ENCODE results near the gene USP32. TPM values are rescaled to one million over a fixed set of nuclear protein-coding genes. Genes with fewer than 3 reads are reported as not detected.
"Not testable (repeated sequence)": the region's sequence is repeated elsewhere in the genome, so short reads cannot be mapped to it uniquely, and the experiment has no call there.

USP32 gene
- total RNA-seq, 5 donors from 2014 or later (not counting 1 experiment from before 2014, with no cell fraction given) = 30.0 to 34.5 (median 31.4) TPM

- peaks cover 63 to 71% (median 63%) of the 10 kb centered on the region in 3 donors for H3K4me1 Mint-ChIP-seq
- no peaks in the 10 kb centered on the region for H3K36me3 ChIP-seq (ENCODE audit: control insufficient read depth in 2 of 2, extremely low read depth in 1 of 2, insufficient read depth in 1 of 2, low read length in 1 of 2)
- no peak overlapping the region for H3K4me3 ChIP-seq (ENCODE audit: control insufficient read depth in 1 of 2, extremely low read depth in 1 of 2, low read length in 1 of 2)
- no peaks in the 10 kb centered on the region for H3K27me3 ChIP-seq (replicated peaks in 1 of 2; ENCODE audit: control insufficient read depth in 2 of 2, extremely low read depth in 1 of 2, insufficient read depth in 2 of 2, low read length in 1 of 2)
- H3K4me1 ChIP-seq (ENCODE audit: control insufficient read depth in 1 of 2, extremely low read depth in 1 of 2, insufficient read depth in 2 of 2, low read length in 2 of 2) = peaks cover 13 to 15% of the 10 kb centered on the region in 2 experiments
- no peak overlapping the region for H3K27ac ChIP-seq (ENCODE audit: low read length)
- no peaks in the 10 kb centered on the region for H3K27me3 Mint-ChIP-seq
- CTCF ChIA-PET = interaction anchor here (0.5 to 0.6 kb wide), 2 partner anchors 69 to 260 kb away, joined by 3 to 4 read pairs; no protein-coding TSS in a partner anchor
- H3K9me3 Mint-ChIP-seq = no peaks in the 10 kb centered on the region
- POLR2A ChIA-PET = no interaction called here
- H3K4me3 Mint-ChIP-seq = no peak overlapping the region
- WGBS (ENCODE audit: insufficient coverage) = 71% methylated on average over 1 of the region's 4 CpGs
- DNase-seq (no peak), ATAC-seq (replicated peaks in 1 of 4) (no peak)
- no peaks in the 10 kb centered on the region for H3K9me3 ChIP-seq
- no peak overlapping the region for H3K27ac Mint-ChIP-seq
- peaks cover 6% of the 10 kb centered on the region for H3K36me3 Mint-ChIP-seq
These were observed 5.5 kb downstream of the USP32 start for GRCh38 chr17:60386147-60387058.

- H3K27ac Mint-ChIP-seq; H3K27ac ChIP-seq (ENCODE audit: low read length); H3K36me3 ChIP-seq (ENCODE audit: control insufficient read depth in 2 of 2, extremely low read depth in 1 of 2, insufficient read depth in 1 of 2, low read length in 1 of 2); H3K27me3 ChIP-seq (replicated peaks in 1 of 2; ENCODE audit: control insufficient read depth in 2 of 2, extremely low read depth in 1 of 2, insufficient read depth in 2 of 2, low read length in 1 of 2); H3K4me3 ChIP-seq (ENCODE audit: control insufficient read depth in 1 of 2, extremely low read depth in 1 of 2, low read length in 1 of 2); H3K4me3 Mint-ChIP-seq; POLR2A ChIA-PET; CTCF ChIA-PET; ATAC-seq (replicated peaks in 1 of 4); H3K27me3 Mint-ChIP-seq; H3K9me3 ChIP-seq; H3K9me3 Mint-ChIP-seq; DNase-seq; H3K4me1 ChIP-seq (ENCODE audit: control insufficient read depth in 1 of 2, extremely low read depth in 1 of 2, insufficient read depth in 2 of 2, low read length in 2 of 2); H3K36me3 Mint-ChIP-seq: not testable (repeated sequence)
- peaks cover 51 to 57% (median 53%) of the 10 kb centered on the region in 3 donors for H3K4me1 Mint-ChIP-seq
- 88% methylated on average over 5 of the region's 7 CpGs for WGBS (ENCODE audit: insufficient coverage)
These were observed 7.0 kb downstream of the USP32 start for GRCh38 chr17:60384921-60385320.

- ATAC-seq (replicated peaks in 1 of 4) = no peak
- no peaks in the 10 kb centered on the region for H3K27me3 Mint-ChIP-seq
- H3K27me3 ChIP-seq (replicated peaks in 1 of 2; ENCODE audit: control insufficient read depth in 2 of 2, extremely low read depth in 1 of 2, insufficient read depth in 2 of 2, low read length in 1 of 2) = no peaks in the 10 kb centered on the region
- no peak overlapping the region for H3K27ac Mint-ChIP-seq
- WGBS (ENCODE audit: insufficient coverage) = no CpG with 5 or more reads among the region's 3 CpGs
- no peak overlapping the region for H3K4me3 ChIP-seq (ENCODE audit: control insufficient read depth in 1 of 2, extremely low read depth in 1 of 2, low read length in 1 of 2)
- H3K4me1 Mint-ChIP-seq = peaks cover 38 to 44% (median 41%) of the 10 kb centered on the region in 3 donors
- no peak for DNase-seq
- POLR2A ChIA-PET = interaction anchor here in 1 of 2 donors (0.7 kb wide), 1 partner anchor 24 kb away, joined by 4 read pairs; no protein-coding TSS in a partner anchor
- peaks cover 0 to 4% of the 10 kb centered on the region in 2 experiments for H3K4me1 ChIP-seq (ENCODE audit: control insufficient read depth in 1 of 2, extremely low read depth in 1 of 2, insufficient read depth in 2 of 2, low read length in 2 of 2)
- no peaks in the 10 kb centered on the region for H3K36me3 ChIP-seq (ENCODE audit: control insufficient read depth in 2 of 2, extremely low read depth in 1 of 2, insufficient read depth in 1 of 2, low read length in 1 of 2)
- peaks cover 6% of the 10 kb centered on the region for H3K36me3 Mint-ChIP-seq
- H3K27ac ChIP-seq (ENCODE audit: low read length) = no peak overlapping the region
- CTCF ChIA-PET = interaction anchor here in 1 of 2 donors (0.6 kb wide), 1 partner anchor 1796 kb away, joined by 4 read pairs; no protein-coding TSS in a partner anchor
- no peaks in the 10 kb centered on the region for H3K9me3 ChIP-seq
- no peak overlapping the region for H3K4me3 Mint-ChIP-seq
- H3K9me3 Mint-ChIP-seq = no peaks in the 10 kb centered on the region
These were observed 8.6 kb downstream of the USP32 start for GRCh38 chr17:60383379-60383778.

- Histone ChIP-seq H3K4me1 (ENCODE audit: control insufficient read depth in 1 of 2, extremely low read depth in 1 of 2, insufficient read depth in 2 of 2, low read length in 2 of 2) (no peaks in the 10 kb centered on the region), H3K27me3 (replicated peaks in 1 of 2; ENCODE audit: control insufficient read depth in 2 of 2, extremely low read depth in 1 of 2, insufficient read depth in 2 of 2, low read length in 1 of 2) (no peaks in the 10 kb centered on the region), H3K9me3 (no peaks in the 10 kb centered on the region), H3K27ac (ENCODE audit: low read length) (no peak overlapping the region), H3K36me3 (ENCODE audit: control insufficient read depth in 2 of 2, extremely low read depth in 1 of 2, insufficient read depth in 1 of 2, low read length in 1 of 2) (no peaks in the 10 kb centered on the region), H3K4me3 (ENCODE audit: control insufficient read depth in 1 of 2, extremely low read depth in 1 of 2, low read length in 1 of 2) (no peak overlapping the region)
- DNase-seq = no peak
- ATAC-seq (replicated peaks in 1 of 4) = no peak
- H3K27me3 Mint-ChIP-seq = no peaks in the 10 kb centered on the region
- CTCF ChIA-PET = no interaction called here
- no peak overlapping the region for H3K4me3 Mint-ChIP-seq
- no peak overlapping the region for H3K27ac Mint-ChIP-seq
- POLR2A ChIA-PET = no interaction called here
- 93% methylated on average over 3 of the region's 4 CpGs for WGBS (ENCODE audit: insufficient coverage)
- no peaks in the 10 kb centered on the region for H3K9me3 Mint-ChIP-seq
- peaks cover 10% of the 10 kb centered on the region for H3K36me3 Mint-ChIP-seq
- H3K4me1 Mint-ChIP-seq = peaks cover 33 to 36% (median 34%) of the 10 kb centered on the region in 3 donors
These were observed 10.0 kb downstream of the USP32 start for GRCh38 chr17:60381958-60382357.

GRCh38 chr17:60379461-60379860 is 12.5 kb downstream of the USP32 start:
- Mint-ChIP-seq H3K4me1 (peaks cover 18 to 21% (median 18%) of the 10 kb centered on the region in 3 donors), H3K36me3 (peaks cover 10% of the 10 kb centered on the region)
- H3K36me3 ChIP-seq (ENCODE audit: control insufficient read depth in 2 of 2, extremely low read depth in 1 of 2, insufficient read depth in 1 of 2, low read length in 1 of 2); H3K27ac ChIP-seq (ENCODE audit: low read length); H3K27ac Mint-ChIP-seq; H3K4me3 ChIP-seq (ENCODE audit: control insufficient read depth in 1 of 2, extremely low read depth in 1 of 2, low read length in 1 of 2); H3K4me3 Mint-ChIP-seq; ATAC-seq (replicated peaks in 1 of 4); H3K4me1 ChIP-seq (ENCODE audit: control insufficient read depth in 1 of 2, extremely low read depth in 1 of 2, insufficient read depth in 2 of 2, low read length in 2 of 2); H3K27me3 ChIP-seq (replicated peaks in 1 of 2; ENCODE audit: control insufficient read depth in 2 of 2, extremely low read depth in 1 of 2, insufficient read depth in 2 of 2, low read length in 1 of 2); H3K27me3 Mint-ChIP-seq; POLR2A ChIA-PET; H3K9me3 ChIP-seq; H3K9me3 Mint-ChIP-seq; DNase-seq; CTCF ChIA-PET: not testable (repeated sequence)
- no CpG with 5 or more reads among the region's 3 CpGs for WGBS (ENCODE audit: insufficient coverage)

GRCh38 chr17:60378187-60378586 is 13.7 kb downstream of the USP32 start:
- H3K9me3 ChIP-seq; H3K36me3 ChIP-seq (ENCODE audit: control insufficient read depth in 2 of 2, extremely low read depth in 1 of 2, insufficient read depth in 1 of 2, low read length in 1 of 2); H3K4me3 ChIP-seq (ENCODE audit: control insufficient read depth in 1 of 2, extremely low read depth in 1 of 2, low read length in 1 of 2); H3K27ac ChIP-seq (ENCODE audit: low read length); DNase-seq; H3K27ac Mint-ChIP-seq; CTCF ChIA-PET; H3K27me3 ChIP-seq (replicated peaks in 1 of 2; ENCODE audit: control insufficient read depth in 2 of 2, extremely low read depth in 1 of 2, insufficient read depth in 2 of 2, low read length in 1 of 2); ATAC-seq (replicated peaks in 1 of 4); H3K4me1 ChIP-seq (ENCODE audit: control insufficient read depth in 1 of 2, extremely low read depth in 1 of 2, insufficient read depth in 2 of 2, low read length in 2 of 2); POLR2A ChIA-PET; H3K4me3 Mint-ChIP-seq; H3K27me3 Mint-ChIP-seq; H3K9me3 Mint-ChIP-seq: not testable (repeated sequence)
- peaks cover 12% of the 10 kb centered on the region for H3K36me3 Mint-ChIP-seq
- peaks cover 9 to 12% (median 9%) of the 10 kb centered on the region in 3 donors for H3K4me1 Mint-ChIP-seq
- no CpG with 5 or more reads among the region's 1 CpG for WGBS (ENCODE audit: insufficient coverage)
